ENCODE data around the gene PLEKHG4B. TPM values are rescaled to one million over a fixed set of nuclear protein-coding genes. Genes with fewer than 3 reads are reported as not detected.

PLEKHG4B gene
- total and polyA plus RNA-seq, 2 of the 4 experiments (the other 2 are of a cell fraction): 1.1 TPM

DNA sequence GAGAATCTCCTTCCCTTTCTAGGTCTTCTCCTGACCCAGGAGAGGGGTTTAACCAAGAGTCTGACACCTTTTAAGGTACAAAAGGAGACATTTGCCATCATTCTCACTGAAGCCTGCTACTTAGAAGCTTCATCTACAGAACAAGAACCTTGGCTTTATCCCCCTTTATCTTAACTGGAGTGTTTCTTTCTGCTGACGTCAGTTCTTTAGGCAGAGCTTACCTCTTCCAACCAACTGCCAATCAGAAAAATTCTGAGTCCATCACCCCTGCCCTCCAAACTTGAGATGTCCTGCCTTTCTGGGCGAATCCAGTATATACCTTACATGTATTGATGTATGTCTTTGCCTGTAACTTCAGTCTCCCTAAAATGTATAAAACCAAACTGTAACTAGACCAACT, 37.2 kb downstream of the PLEKHG4B start:
- Histone ChIP-seq H3K9ac (ENCODE audit: low read depth, low read length) (no peak overlapping the region), H4K20me1 (ENCODE audit: insufficient read depth, low read length) (no peaks in the 10 kb centered on the region), H3K79me1 (ENCODE audit: low read depth in 1 of 2, low read length in 2 of 2) (no peaks in the 10 kb centered on the region), H3K23ac (ENCODE audit: low read depth, low read length) (no peak overlapping the region), H2AK5ac (ENCODE audit: low read depth, low read length) (no peak overlapping the region), H3K4me2 (ENCODE audit: low read depth, low read length) (no peak overlapping the region), H3K9me3 (ENCODE audit: control insufficient read depth, insufficient read depth, low read length) (peaks cover 3% of the 10 kb centered on the region; the same call in 1 of the 2 replicates), H3K9me1 (ENCODE audit: insufficient read depth, low read length) (peaks cover 3% of the 10 kb centered on the region; the same call in 1 of the 2 replicates), H3K27ac (ENCODE audit: insufficient read depth, low read length) (no peak overlapping the region), H2BK5ac (ENCODE audit: low read depth, low read length, poor library complexity, severe bottlenecking) (no peak overlapping the region), H2AK9ac (replicated peaks; ENCODE audit: low read depth, low read length, poor library complexity) (no peak overlapping the region), H3K4me3 (ENCODE audit: insufficient read depth, low read depth, low read length) (no peak overlapping the region), H3K56ac (ENCODE audit: extremely low read depth, insufficient read depth, low read length) (no peak overlapping the region), H4K8ac (ENCODE audit: low read depth in 2 of 2, low read length in 2 of 2) (no peak overlapping the region), H3K18ac (ENCODE audit: low read depth, low read length) (no peak overlapping the region), H3K14ac (replicated peaks; ENCODE audit: low read depth, low read length) (no peak overlapping the region), H3K4ac (ENCODE audit: low read depth, low read length) (no peak overlapping the region), H2BK15ac (ENCODE audit: low read depth, low read length) (no peak overlapping the region), H4K91ac (ENCODE audit: insufficient read depth, low read depth, low read length) (no peak overlapping the region), H2BK120ac (ENCODE audit: low read depth, low read length) (no peak overlapping the region), H2AFZ (replicated peaks; ENCODE audit: low read length, poor library complexity) (no peak overlapping the region), H3K27me3 (ENCODE audit: control insufficient read depth, insufficient read depth, low read length) (peaks cover 2% of the 10 kb centered on the region; the same call in 1 of the 2 replicates), H3K4me1 (ENCODE audit: control insufficient read depth, insufficient read depth, low read length) (peaks cover 5% of the 10 kb centered on the region; the same call in 1 of the 2 replicates), H3K36me3 (ENCODE audit: control insufficient read depth, insufficient read depth, low read length) (no peaks in the 10 kb centered on the region), H2BK20ac (ENCODE audit: low read depth, low read length) (peak overlapping the region; percentile 8; the same call in 1 of the 2 replicates), H4K5ac (ENCODE audit: low read depth, low read length) (no peak overlapping the region)
- ChIA-PET CTCF (no interaction called here), POLR2A (ENCODE audit: unreplicated experiment) (no interaction called here)
- dilution Hi-C loops (cut with HindIII; ENCODE audit: low sequenced_read_pairs, unreplicated experiment) (no loop called here), intact Hi-C loops (cut with micrococcal nuclease) (no loop called here), in situ Hi-C loops (cut with MboI; ENCODE audit: low sequenced_read_pairs) (no loop called here)
- no peak for TF ChIP-seq POLR2A (IDR thresholded peaks at IDR 0.05; ENCODE audit: low read depth, low read length)
- no peak for TF ChIP-seq SMC3 (IDR thresholded peaks at IDR 0.05; ENCODE audit: low read depth, low read length)
- TF ChIP-seq CHD1 (IDR thresholded peaks at IDR 0.05; ENCODE audit: low read depth, low read length): no peak
- TF ChIP-seq MAFK (IDR thresholded peaks at IDR 0.05; ENCODE audit: low read depth, low read length): peak; percentile 57
- DNase-seq: no peak
- WGBS, 2 experiments (ENCODE audit: extremely low coverage in 2 of 2, insufficient read length in 1 of 2): no CpG with 5 or more reads among the region's 2 CpGs
- no TSS peak for BruUV-seq (replicated peaks)
- ATAC-seq (ENCODE audit: low read depth): no peak

Measured in IMR-90 (cell line).